Middle frontal gyrus (tissue), 1 donor: Measurements from ENCODE around the gene SDCCAG8.

Experiments
- DNase-seq: peaks from one replicate; pipeline ENCODE4 v3.0.0-alpha.2; 2015; ENCODE audit warnings: low spot score; ENCODE audit errors: extremely low spot score

The SDCCAG8 gene

GRCh38 chr1:243455760-243456651, 200.2 kb downstream of the SDCCAG8 start:
- DNase-seq = no peak

- no peak for DNase-seq
Observed at GRCh38 chr1:243457363-243457982, 201.6 kb downstream of the SDCCAG8 start.

GRCh38 chr1:243459059-243459458, 203.2 kb downstream of the SDCCAG8 start:
- no peak for DNase-seq

GRCh38 chr1:243461700-243462099, 205.9 kb downstream of the SDCCAG8 start:
- no peak for DNase-seq

- no peak for DNase-seq
Observed at GRCh38 chr1:243462929-243463697, 207.3 kb downstream of the SDCCAG8 start.

- no peak for DNase-seq
Observed at GRCh38 chr1:243465081-243465480, 209.2 kb downstream of the SDCCAG8 start.

GRCh38 chr1:243465738-243466137, 209.9 kb downstream of the SDCCAG8 start:
- no peak for DNase-seq

GRCh38 chr1:243469497-243469896, 213.7 kb downstream of the SDCCAG8 start:
- DNase-seq = no peak

GRCh38 chr1:243470502-243470901, 214.7 kb downstream of the SDCCAG8 start:
- no peak for DNase-seq

- DNase-seq = no peak
Observed at GRCh38 chr1:243471026-243471685, 215.3 kb downstream of the SDCCAG8 start.

- no peak for DNase-seq
Observed at GRCh38 chr1:243471754-243472745, 216.2 kb downstream of the SDCCAG8 start.

- no peak for DNase-seq
Observed at GRCh38 chr1:243473227-243474135, 217.6 kb downstream of the SDCCAG8 start.

- DNase-seq = no peak
Observed at GRCh38 chr1:243474136-243474881, 218.5 kb downstream of the SDCCAG8 start.

- no peak for DNase-seq
Observed at GRCh38 chr1:243474906-243475305, 219.1 kb downstream of the SDCCAG8 start.

GRCh38 chr1:243475966-243476365, 220.1 kb downstream of the SDCCAG8 start:
- no peak for DNase-seq

GRCh38 chr1:243477731-243478290, 222.0 kb downstream of the SDCCAG8 start:
- no peak for DNase-seq

GRCh38 chr1:243481101-243481500, 225.3 kb downstream of the SDCCAG8 start:
- DNase-seq = no peak
